Measurements from ENCODE around the gene ZC3H12C. TPM values are rescaled to one million over a fixed set of nuclear protein-coding genes. Genes with fewer than 3 reads are reported as not detected.
"Not testable (repeated sequence)": the region's sequence is repeated elsewhere in the genome, so short reads cannot be mapped to it uniquely, and the experiment has no call there.

The ZC3H12C gene
- total RNA-seq = 10 to 100 TPM; 17.8 to 20.4 TPM
- long read RNA-seq, partial matches to known transcripts = 0 of 5 reads
- long read RNA-seq, other reads (novel, unspliced or antisense) = 5 of 5 reads

DNA sequence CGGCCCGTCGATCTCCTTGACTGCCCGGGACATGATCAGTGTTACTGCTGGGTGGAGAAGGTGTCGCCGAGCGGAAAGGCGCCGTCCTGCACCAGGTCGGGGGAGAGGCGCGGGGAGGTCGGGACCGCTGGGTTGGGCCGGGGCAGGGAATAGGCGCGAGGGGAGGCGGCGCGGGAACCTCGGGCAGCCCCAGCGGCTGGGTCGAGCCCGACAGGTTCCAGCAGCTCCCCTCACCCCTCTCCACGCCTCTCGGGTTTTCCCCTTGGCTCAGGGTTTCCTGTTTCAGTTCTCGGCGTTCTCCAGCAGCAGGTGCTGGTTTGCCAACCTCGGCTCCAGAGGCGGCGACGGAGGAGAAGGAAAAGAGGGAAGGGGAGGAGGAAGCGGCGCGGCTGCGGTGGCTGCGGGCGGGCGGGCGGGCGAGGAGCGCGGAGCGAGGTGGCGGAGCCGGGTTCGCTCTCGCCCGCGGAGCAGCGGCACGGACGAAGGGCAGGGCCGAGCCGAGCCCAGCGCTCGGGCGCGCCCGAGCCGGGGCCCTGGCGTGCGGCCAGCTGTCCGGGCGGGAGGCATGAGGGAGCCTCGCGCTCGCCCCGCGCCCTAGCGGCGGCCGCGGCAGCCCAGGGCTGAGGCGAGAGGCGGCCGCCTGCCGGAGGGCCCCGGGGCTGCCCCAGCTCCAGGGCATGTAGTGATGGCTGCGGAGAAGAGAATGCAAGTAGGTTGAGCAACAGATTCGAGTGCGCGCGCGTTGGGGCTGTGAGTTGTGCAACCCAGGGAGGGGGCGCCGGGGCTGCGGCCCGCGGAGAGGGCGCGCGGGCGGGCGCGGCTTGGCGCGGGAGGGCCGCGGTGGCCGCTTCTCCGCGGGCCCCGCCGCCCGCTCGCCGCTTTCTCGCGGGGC is at the start of gene ZC3H12C:
Gene ZC3H12C, plus strand, starts transcription at position 878 of the 892 bp plus-strand sequence. CDS start 20 bp downstream, outside the sequence.
- DNase-seq = peak; percentile 82 to 92
- intact Hi-C loops (cut with DNase I, micrococcal nuclease) = no loop called here
- peak; percentile 81 for ATAC-seq

DNA sequence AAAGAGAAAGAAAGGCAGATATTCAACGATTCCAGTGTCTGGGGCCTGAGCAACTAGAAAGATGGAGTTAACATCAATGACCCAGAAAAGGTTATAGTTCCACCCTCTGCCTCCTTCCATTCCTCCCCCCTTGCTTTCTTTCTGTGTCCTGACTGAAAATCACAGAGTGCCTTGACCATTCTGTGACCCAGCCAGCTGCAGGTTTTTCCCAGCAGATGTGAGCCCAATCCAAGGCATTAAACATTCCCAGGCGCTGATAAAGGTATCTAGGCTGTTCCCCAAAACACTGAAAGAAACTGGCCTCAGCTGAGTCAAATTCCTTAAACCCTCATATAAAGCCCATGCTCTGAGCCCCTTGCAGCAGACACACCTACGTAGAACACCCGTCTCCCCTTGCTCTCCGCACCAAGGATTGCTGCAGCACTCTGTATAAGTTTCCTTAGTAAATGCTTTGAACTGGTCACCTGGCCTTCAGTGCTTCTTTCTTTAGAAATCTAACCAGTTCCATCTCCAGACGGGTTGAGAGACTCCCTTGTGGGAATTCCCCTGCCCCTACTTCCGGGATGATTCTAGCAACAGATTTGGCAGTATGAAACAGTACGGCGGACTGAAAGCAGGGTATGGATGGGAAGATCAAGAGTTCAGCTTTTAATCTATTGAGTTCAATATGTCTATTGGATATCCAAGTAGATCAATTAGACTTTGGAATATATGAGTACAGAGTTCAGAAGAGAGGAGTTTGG is 48.8 kb upstream of the ZC3H12C start:
- DNase-seq = no peak
- intact Hi-C loops (cut with DNase I, micrococcal nuclease) = no loop called here
- ATAC-seq = no peak

DNA sequence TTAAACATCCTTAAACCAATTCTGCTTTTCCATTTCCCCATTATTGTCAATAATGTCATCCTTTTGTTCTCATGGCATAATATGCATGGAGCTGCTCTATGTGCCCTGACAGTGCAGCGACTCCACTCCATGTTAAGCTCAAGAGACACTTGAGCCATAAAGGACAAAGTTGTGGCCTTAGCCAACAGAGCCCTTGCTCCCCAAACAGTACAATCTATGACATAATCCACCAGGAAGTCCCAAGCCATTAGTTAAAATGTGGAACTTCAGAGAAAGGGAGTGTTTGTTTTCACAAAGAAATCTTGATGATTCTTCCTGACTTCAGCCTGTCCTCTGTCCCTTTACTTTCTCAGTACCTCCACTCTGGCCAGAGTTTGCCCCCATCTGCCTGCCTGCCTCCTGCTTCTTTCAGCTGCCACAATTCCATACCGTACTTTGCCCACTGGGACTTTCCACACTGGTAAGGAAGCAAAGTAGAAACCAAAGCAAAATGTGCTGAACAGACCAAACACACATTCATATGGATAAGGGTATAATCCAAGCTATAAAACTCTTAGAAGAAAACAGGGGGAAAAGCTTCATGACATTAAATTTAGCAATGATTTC is 46.3 kb upstream of the ZC3H12C start:
- ATAC-seq (peak; percentile 86), DNase-seq (peak in 1 of 2 donors; percentile 13)
- intact Hi-C loops (cut with DNase I, micrococcal nuclease) = no loop called here

DNA sequence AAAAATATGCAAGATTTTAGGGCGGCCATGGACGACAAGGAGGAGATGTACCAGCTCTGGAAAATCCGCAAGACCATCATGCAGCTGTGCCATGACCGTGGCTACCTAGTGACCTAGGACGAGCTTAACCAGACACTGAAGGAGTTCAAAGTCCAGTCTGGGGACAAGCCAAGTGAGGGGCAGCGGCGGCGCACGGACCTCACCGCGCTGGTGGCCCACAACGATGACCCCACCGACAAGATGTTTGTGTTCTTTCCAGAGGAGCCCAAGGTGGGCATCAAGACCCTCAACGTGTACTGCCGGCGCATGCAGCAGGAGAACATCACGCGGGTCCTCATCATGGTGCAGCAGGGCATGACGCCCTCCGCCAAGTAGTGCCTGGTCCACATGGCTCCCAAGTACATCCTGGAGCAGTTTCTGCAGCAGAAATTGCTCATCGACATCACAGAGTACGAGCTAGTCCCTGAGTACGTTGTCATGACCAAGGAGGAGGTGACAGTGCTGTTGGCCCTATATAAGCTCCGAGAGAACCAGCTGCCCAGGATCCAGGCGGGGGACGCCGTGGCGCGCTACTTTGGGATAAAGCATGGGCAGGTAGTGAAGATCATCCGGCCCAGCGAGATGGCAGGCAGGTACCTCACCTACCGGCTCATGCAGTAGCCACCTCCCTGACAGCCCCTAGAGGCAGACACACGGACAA is 43.5 kb upstream of the ZC3H12C start:
- intact Hi-C loops (cut with DNase I, micrococcal nuclease) = no loop called here
- ATAC-seq (no peak), DNase-seq (no peak)

DNA sequence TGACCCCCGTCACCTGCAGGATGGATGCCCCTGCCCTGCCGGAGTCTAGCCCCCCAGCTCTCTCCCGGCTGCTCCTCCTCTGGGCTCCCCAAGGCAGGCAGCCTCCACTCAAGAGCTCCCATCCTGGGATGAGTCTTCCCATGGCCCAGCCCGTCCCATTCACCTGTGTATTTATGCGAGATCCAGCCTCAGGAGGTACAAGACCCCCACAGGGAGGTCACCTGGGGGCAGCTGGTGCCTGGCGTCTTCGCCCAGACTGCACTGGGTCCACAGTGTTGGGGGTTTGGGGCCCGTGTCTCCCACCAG is 43.0 kb upstream of the ZC3H12C start:
- intact Hi-C loops (cut with DNase I, micrococcal nuclease) = no loop called here
- DNase-seq (no peak), ATAC-seq (no peak)

GRCh38 chr11:110053848-110054414 is 39.3 kb upstream of the ZC3H12C start:
- ATAC-seq (no peak), DNase-seq (no peak)
- intact Hi-C loops (cut with DNase I, micrococcal nuclease) = no loop called here

DNA sequence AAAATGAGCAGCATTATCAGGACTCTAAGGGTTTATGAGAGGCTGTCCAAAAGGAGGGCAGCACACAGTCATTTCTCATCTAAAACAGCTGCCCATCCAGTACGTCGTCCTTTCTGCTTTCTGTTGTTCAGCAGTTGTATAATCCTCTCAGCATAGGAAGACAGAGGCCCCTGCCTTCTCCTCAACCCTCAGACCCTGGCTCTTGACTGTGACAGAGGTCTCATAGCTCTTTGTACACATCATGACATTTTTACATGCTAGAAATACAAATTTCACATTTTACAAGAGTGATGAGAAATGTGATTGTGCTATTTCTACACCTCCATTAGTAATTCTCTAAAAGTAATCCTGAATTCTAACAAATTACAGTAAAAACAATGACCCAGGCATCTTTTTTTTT is 36.2 kb upstream of the ZC3H12C start:
- DNase-seq (no peak), ATAC-seq (no peak)
- intact Hi-C loops (cut with DNase I, micrococcal nuclease) = no loop called here

GRCh38 chr11:110059706-110060463 is 33.3 kb upstream of the ZC3H12C start:
- ATAC-seq = no peak
- DNase-seq = no peak
- intact Hi-C loops (cut with DNase I, micrococcal nuclease) = no loop called here

DNA sequence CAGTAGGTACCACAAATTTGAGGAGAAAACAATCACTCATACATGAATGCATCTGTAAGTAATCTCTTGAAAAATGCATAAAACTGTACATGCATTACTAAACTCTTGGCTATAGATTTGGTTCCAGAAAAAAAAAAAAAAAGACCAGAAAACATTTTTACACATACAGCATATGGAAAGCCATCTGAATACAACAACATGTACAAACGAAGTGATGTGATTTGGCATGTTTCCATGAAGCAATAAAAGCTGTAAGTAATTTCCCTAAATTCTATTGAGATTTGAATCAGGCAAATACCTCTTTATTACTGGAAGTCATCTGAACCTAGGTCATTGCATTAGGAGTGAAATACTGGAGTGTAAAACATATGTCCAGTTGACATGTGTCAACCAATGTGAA is 31.9 kb upstream of the ZC3H12C start:
- intact Hi-C loops (cut with DNase I, micrococcal nuclease) = no loop called here
- ATAC-seq (no peak), DNase-seq (no peak)

- intact Hi-C loops (cut with DNase I, micrococcal nuclease) = no loop called here
- no peak for ATAC-seq
- DNase-seq = no peak
Observed at GRCh38 chr11:110062247-110062646, 30.9 kb upstream of the ZC3H12C start.

DNA sequence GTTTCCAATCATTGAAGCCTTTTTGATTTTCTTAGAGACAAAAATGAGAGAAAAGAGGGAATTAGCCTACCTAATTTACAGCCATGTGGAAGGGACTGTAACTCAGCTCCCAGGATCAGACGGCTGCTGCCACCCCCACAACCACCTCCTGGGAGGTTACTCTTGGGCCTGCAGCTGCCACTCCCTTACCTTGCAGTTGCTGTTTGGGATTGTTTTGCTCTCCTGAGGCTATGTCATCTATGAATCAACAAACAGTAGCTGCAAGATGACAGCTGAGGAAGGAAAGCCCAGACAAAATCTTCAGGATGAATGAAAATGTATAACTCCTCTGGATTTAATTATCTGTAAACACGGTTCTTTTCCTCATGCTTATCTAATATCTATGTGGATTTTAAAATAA is 28.0 kb upstream of the ZC3H12C start:
- peak; percentile 58 for ATAC-seq
- DNase-seq = no peak
- intact Hi-C loops (cut with DNase I, micrococcal nuclease) = no loop called here

DNA sequence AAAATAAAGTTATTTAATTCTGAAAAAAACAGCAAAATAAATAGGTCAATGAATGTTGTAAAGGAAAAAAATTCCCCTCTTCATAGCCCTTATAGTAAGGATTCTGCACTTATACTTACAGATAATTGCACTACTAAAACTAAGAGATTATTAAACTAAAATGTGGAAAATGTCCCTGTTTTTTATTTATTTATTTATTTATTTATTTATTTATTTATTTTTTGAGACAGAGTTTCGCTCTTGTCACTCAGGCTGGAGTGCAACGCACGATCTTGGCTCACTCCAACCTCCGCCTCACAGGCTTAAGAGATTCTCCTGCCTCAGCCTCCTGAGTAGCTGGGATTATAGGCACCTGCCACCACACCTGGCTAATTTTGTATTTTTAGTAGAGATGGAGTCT is 25.2 kb upstream of the ZC3H12C start:
- intact Hi-C loops (cut with DNase I, micrococcal nuclease); ATAC-seq; DNase-seq: not testable (repeated sequence)

- DNase-seq = peak; percentile 60 to 78
- intact Hi-C loops (cut with DNase I, micrococcal nuclease) = no loop called here
- peak; percentile 96 for ATAC-seq
Observed at GRCh38 chr11:110069158-110069737, 23.9 kb upstream of the ZC3H12C start.

GRCh38 chr11:110070176-110070575 is 23.0 kb upstream of the ZC3H12C start:
- ATAC-seq = no peak
- no peak for DNase-seq
- intact Hi-C loops (cut with DNase I, micrococcal nuclease) = no loop called here

- DNase-seq (no peak), ATAC-seq (no peak)
- intact Hi-C loops (cut with DNase I, micrococcal nuclease) = no loop called here
Observed at GRCh38 chr11:110071197-110071596, 22.0 kb upstream of the ZC3H12C start.

DNA sequence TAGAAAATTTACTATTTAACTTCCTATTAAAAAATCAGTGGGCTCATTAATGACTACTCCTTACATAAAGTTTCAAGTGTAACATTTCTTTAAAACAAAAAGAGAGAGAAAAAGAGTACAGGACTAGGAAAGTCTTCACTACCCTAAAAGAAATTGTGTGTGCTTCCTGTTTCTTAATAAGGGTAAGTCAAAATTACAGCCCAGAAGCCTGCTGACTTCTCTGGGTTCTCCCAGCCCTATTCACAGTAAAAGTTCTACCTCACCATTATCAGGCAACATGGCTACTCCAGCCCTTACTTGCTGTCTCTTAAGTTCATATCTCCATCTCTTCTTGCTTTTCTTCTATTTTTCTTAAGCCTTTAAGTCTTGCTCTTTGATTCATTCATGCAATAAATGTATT is 20.3 kb upstream of the ZC3H12C start:
- ATAC-seq (no peak), DNase-seq (no peak)
- intact Hi-C loops (cut with DNase I, micrococcal nuclease) = no loop called here

GRCh38 chr11:110074499-110074898 is 18.7 kb upstream of the ZC3H12C start:
- ATAC-seq (no peak), DNase-seq (no peak)
- intact Hi-C loops (cut with DNase I, micrococcal nuclease) = no loop called here
